Endothelial cell of umbilical vein (primary cell): ENCODE results near the gene COX10. TPM values are rescaled to one million over a fixed set of nuclear protein-coding genes. Genes with fewer than 3 reads are reported as not detected.

Experiments
- BruUV-seq: library from RNA; stranded (reverse); fragments of 400-500 nt; replicated peaks from 2 replicates; lab custom pipeline; 2021; lab: Mats Ljungman, UMichigan
- CTCF ChIA-PET: fragments of 300-600, 350-600 bp; sonication (Branson Sonifier 250); formaldehyde crosslinking; loops from one replicate; lab custom pipeline; 2021; ENCODE audit warnings: antibody characterized with exemption, inconsistent platforms; lab: Charles Lee
- POLR2A ChIA-PET: fragments of 300-600, 350-600 bp; sonication (Branson Sonifier 250); formaldehyde crosslinking; loops from one replicate; lab custom pipeline; 2021; ENCODE audit warnings: antibody characterized with exemption, inconsistent platforms; lab: Charles Lee
- DNase-seq: peaks from one replicate; pipeline ENCODE4 v3.0.0-alpha.2; 2011; ENCODE audit warnings: low read depth, low spot score
- FAIRE-seq: peaks from 2 replicates; lab custom pipeline; 2011; peaks lifted over from hg19 to GRCh38; lab: Jason Lieb, UNC
- H2AFZ ChIP-seq: 2 replicates; pipeline ENCODE4 v1.6.0; 2012; ENCODE audit warnings: low read depth, low read length, control low read depth, inconsistent platforms
- H3K27ac ChIP-seq: 2 replicates; pipeline ENCODE4 v1.5.1; 2011; ENCODE audit warnings: low read depth, mild to moderate bottlenecking, control low read depth, low read length, moderate library complexity; ENCODE audit not compliant: insufficient read depth
- H3K27me3 ChIP-seq, 2 experiments: 2 replicates each; pipeline versions ENCODE4 v1.6.0 to v1.6.1; 2011; ENCODE audit warnings: low read length in 2 of 2, mixed read lengths in 1 of 2; ENCODE audit not compliant: control insufficient read depth in 2 of 2, insufficient read depth in 2 of 2
- H3K36me3 ChIP-seq, 2 experiments: 2 replicates in 1 of 2; 3 replicates in 1 of 2; pipeline ENCODE4 v1.5.1; 2011; ENCODE audit warnings: low read length in 2 of 2, mild to moderate bottlenecking in 1 of 2, moderate library complexity in 1 of 2; ENCODE audit not compliant: control insufficient read depth in 2 of 2, insufficient read depth in 2 of 2; ENCODE audit errors: extremely low read depth in 1 of 2
- H3K4me1 ChIP-seq: 3 replicates; pipeline ENCODE4 v1.5.1; 2011; ENCODE audit warnings: mild to moderate bottlenecking, low read length; ENCODE audit not compliant: control insufficient read depth, insufficient read depth; ENCODE audit errors: extremely low read depth
- H3K4me2 ChIP-seq: 2 replicates; pipeline ENCODE4 v1.6.1; 2011; ENCODE audit warnings: low read length, control low read depth, mixed read lengths; ENCODE audit not compliant: insufficient read depth
- H3K4me3 ChIP-seq, 3 experiments: fragments of 200-600 bp in 1 of 3; sonication (generic), shearing (Covaris generic) in 1 of 3; replicated peaks in 1 of 3; 2 replicates each; pipeline ENCODE4 v1.5.1; 2011 to 2016; ENCODE audit warnings: control low read depth in 3 of 3, low read length in 3 of 3, mild to moderate bottlenecking in 2 of 3, inconsistent platforms in 1 of 3, low read depth in 1 of 3, moderate library complexity in 1 of 3; ENCODE audit not compliant: insufficient read depth in 1 of 3
- H3K79me2 ChIP-seq: 2 replicates; pipeline ENCODE4 v1.6.0; 2012; ENCODE audit warnings: low read length, inconsistent platforms; ENCODE audit not compliant: control insufficient read depth, insufficient read depth
- H3K9ac ChIP-seq: replicated peaks from 2 replicates; pipeline ENCODE3; 2011; ENCODE audit warnings: low read length, control low read depth; ENCODE audit not compliant: insufficient read depth; ENCODE audit errors: extremely low read depth
- H3K9me1 ChIP-seq: replicated peaks from 3 replicates; pipeline ENCODE4 v1.6.0; 2011; ENCODE audit warnings: mild to moderate bottlenecking, low read length; ENCODE audit not compliant: control insufficient read depth, insufficient read depth; ENCODE audit errors: extremely low read depth
- H3K9me3 ChIP-seq: replicated peaks from 2 replicates; pipeline ENCODE4 v1.5.1; 2012; ENCODE audit warnings: low read length, inconsistent platforms; ENCODE audit not compliant: control insufficient read depth, insufficient read depth
- H4K20me1 ChIP-seq: replicated peaks from 2 replicates; pipeline ENCODE3; 2011; ENCODE audit warnings: mild to moderate bottlenecking, low read length; ENCODE audit not compliant: control insufficient read depth, insufficient read depth; ENCODE audit errors: extremely low read depth
- EZH2 ChIP-seq: IDR thresholded peaks from 2 replicates; pipeline ENCODE4 v1.6.1; 2012; ENCODE audit warnings: borderline replicate concordance, low read depth, mild to moderate bottlenecking, moderate library complexity, low read length, inconsistent platforms; ENCODE audit not compliant: severe bottlenecking
- FOS ChIP-seq: IDR thresholded peaks from 2 replicates; pipeline ENCODE4 v1.6.1; 2011; ENCODE audit warnings: mild to moderate bottlenecking, low read length, moderate library complexity, borderline replicate concordance; ENCODE audit not compliant: insufficient read depth
- GATA2 ChIP-seq: IDR thresholded peaks from 2 replicates; pipeline ENCODE4 v1.7.0; 2011; ENCODE audit warnings: low read depth, mild to moderate bottlenecking, moderate library complexity, mixed read lengths, low read length; ENCODE audit not compliant: insufficient read length, insufficient read depth
- JUN ChIP-seq: IDR thresholded peaks from 2 replicates; pipeline ENCODE4 v1.6.1; 2011; ENCODE audit warnings: borderline replicate concordance, low read depth; ENCODE audit not compliant: insufficient read length, insufficient read depth
- MYC ChIP-seq: IDR thresholded peaks from one replicate; pipeline ENCODE4 v1.6.1; 2011; ENCODE audit warnings: mild to moderate bottlenecking, low read depth, low read length
- POLR2A ChIP-seq: IDR thresholded peaks from 2 replicates; pipeline ENCODE4 v1.6.1; 2012; ENCODE audit warnings: low read depth, mild to moderate bottlenecking, control low read depth, low read length
- POLR2AphosphoS5 ChIP-seq: IDR thresholded peaks from 2 replicates; pipeline ENCODE4 v1.6.1; 2012; ENCODE audit warnings: low read depth, mild to moderate bottlenecking, control low read depth, low read length, moderate library complexity; ENCODE audit not compliant: insufficient read depth
- dilution Hi-C: fragments of 300-500 bp; cut with MboI; formaldehyde crosslinking; loops from one replicate; pipeline ENCODE4 v1.15.0; 2019; ENCODE audit warnings: low sequenced_read_pairs; ENCODE audit not compliant: extremely low pct_ligation_motif_present
- intact Hi-C: fragments of 100-400 bp; cut with micrococcal nuclease; formaldehyde crosslinking; loops from one replicate; pipeline ENCODE4 v1.10.0; 2022
- polyA plus RNA-seq, 4 experiments: library from polyadenylated mRNA; depleted of rRNA in 3 of 4; stranded (reverse) in 3 of 4; unstranded in 1 of 4; fragments of >200 nt; gene quantifications; 2 replicates each; pipeline versions ENCODE4 v1.2.1 to v1.2.3, GENCODE V29; 2011 to 2012; ENCODE audit warnings: missing spikeins in 1 of 4
- total RNA-seq: library from RNA; stranded (reverse); gene quantifications from 2 replicates; pipeline ENCODE4 v1.2.3, GENCODE V29; 2021
- TF ChIP-seq, protein P1 (sequence below): IDR thresholded peaks from 2 replicates; pipeline ENCODE4 v1.6.1; 2011; ENCODE audit not compliant: insufficient read depth, insufficient read length
- TF ChIP-seq, protein P2 (sequence below), 2 donors: IDR thresholded peaks; 1 replicate in 1 of 2; 2 replicates in 1 of 2; pipeline ENCODE4 v1.5.1; 2011; ENCODE audit warnings: low read length in 2 of 2, mild to moderate bottlenecking in 2 of 2, moderate library complexity in 2 of 2, control low read depth in 1 of 2, inconsistent platforms in 1 of 2, low read depth in 1 of 2; ENCODE audit not compliant: insufficient read depth in 1 of 2; ENCODE audit errors: extremely low read depth in 1 of 2

COX10 gene
- total and polyA plus RNA-seq, 2 donors (not counting 3 experiments of a cell fraction or from before 2014, with no cell fraction given), result 9.8 to 12.1 TPM

DNA sequence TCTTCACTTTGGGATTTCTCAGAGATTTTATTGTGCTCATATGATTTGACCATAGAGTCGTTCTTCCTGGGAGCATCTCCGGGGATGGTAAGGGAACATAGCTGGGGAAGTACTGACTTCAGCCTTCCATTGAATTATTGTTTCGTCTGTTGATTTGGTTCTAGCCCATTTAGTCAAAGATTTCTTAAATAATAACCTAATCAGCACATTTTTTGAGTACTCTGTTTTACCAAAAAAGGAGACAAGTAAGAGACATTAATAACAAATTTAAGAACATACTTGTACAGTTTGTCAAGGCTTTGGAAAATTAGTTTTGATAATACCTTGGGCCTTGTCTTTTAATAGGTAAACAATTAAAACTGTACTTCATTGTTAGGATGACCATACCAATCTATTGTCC, 89.4 kb downstream of the COX10 start:
- H3K9ac ChIP-seq, result no peak overlapping the region
- no peaks in the 10 kb centered on the region for H4K20me1 ChIP-seq
- FAIRE-seq, result peak; percentile 46

DNA sequence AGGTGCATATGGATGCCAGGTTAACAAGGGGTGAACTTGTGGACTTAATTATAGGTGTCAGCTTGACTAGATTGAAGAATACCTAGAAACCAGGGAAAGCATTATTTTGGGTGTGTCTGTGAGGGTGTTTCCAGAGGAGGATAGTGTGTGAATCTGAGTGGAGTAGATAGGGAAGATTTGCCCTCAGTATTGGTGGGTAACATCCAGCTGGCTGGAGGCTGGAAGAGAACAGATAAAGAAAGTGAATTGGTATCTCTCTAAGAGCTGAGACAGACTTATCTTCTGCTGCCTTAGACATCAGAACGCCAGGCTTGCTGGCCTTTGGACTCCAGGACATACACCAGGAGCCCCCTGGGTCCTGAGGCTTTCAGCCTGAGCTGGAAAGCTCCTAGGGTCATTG, 92.1 kb downstream of the COX10 start:
- dilution Hi-C loops, result no loop called here
- Histone ChIP-seq H3K9me3 (no peaks in the 10 kb centered on the region), H3K4me2 (no peak overlapping the region), H3K4me1 (no peaks in the 10 kb centered on the region), H3K9ac (no peak overlapping the region), H3K79me2 (no peaks in the 10 kb centered on the region), H3K4me3 (no peak overlapping the region), H3K9me1 (no peaks in the 10 kb centered on the region), H3K27ac (no peak overlapping the region), H3K27me3 (no peaks in the 10 kb centered on the region), H3K36me3 (no peaks in the 10 kb centered on the region), H4K20me1 (no peaks in the 10 kb centered on the region), H2AFZ (no peak overlapping the region)
- CTCF ChIA-PET, result no interaction called here
- POLR2A ChIA-PET, result no interaction called here
- FAIRE-seq, result no peak
- no peak for DNase-seq
- no peak for TF ChIP-seq POLR2AphosphoS5
- no peak for TF ChIP-seq MYC
- no peak for TF ChIP-seq GATA2
- TF ChIP-seq POLR2A, result no peak
- TF ChIP-seq, protein P1, sequence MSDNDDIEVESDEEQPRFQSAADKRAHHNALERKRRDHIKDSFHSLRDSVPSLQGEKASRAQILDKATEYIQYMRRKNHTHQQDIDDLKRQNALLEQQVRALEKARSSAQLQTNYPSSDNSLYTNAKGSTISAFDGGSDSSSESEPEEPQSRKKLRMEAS, result no peak
- TF ChIP-seq FOS, result no peak
- TF ChIP-seq EZH2, result no peak
- TF ChIP-seq, protein P2, sequence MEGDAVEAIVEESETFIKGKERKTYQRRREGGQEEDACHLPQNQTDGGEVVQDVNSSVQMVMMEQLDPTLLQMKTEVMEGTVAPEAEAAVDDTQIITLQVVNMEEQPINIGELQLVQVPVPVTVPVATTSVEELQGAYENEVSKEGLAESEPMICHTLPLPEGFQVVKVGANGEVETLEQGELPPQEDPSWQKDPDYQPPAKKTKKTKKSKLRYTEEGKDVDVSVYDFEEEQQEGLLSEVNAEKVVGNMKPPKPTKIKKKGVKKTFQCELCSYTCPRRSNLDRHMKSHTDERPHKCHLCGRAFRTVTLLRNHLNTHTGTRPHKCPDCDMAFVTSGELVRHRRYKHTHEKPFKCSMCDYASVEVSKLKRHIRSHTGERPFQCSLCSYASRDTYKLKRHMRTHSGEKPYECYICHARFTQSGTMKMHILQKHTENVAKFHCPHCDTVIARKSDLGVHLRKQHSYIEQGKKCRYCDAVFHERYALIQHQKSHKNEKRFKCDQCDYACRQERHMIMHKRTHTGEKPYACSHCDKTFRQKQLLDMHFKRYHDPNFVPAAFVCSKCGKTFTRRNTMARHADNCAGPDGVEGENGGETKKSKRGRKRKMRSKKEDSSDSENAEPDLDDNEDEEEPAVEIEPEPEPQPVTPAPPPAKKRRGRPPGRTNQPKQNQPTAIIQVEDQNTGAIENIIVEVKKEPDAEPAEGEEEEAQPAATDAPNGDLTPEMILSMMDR (IDR thresholded peaks at IDR 0.05; ENCODE audit: extremely low read depth in 1 of 2, insufficient read depth in 1 of 2, low read depth in 1 of 2, low read length in 2 of 2), result no peak
- no peak for TF ChIP-seq JUN
- BruUV-seq, result no TSS peak
- intact Hi-C loops, result no loop called here

More for the DNA sequence above, 89.4 kb downstream of the COX10 start:
- no peak for TF ChIP-seq JUN
- TF ChIP-seq, protein P1, result no peak
- dilution Hi-C loops, result no loop called here
- H3K4me1 ChIP-seq, result no peaks in the 10 kb centered on the region
- H3K79me2 ChIP-seq, result no peaks in the 10 kb centered on the region
- H3K4me3 ChIP-seq, result no peak overlapping the region
- no peak for DNase-seq
- ChIA-PET CTCF (no interaction called here), POLR2A (no interaction called here)
- intact Hi-C loops, result no loop called here
- H3K9me1 ChIP-seq, result no peaks in the 10 kb centered on the region
- no peaks in the 10 kb centered on the region for H3K27me3 ChIP-seq
- no peak overlapping the region for H3K4me2 ChIP-seq
- no TSS peak for BruUV-seq
- H3K9me3 ChIP-seq, result no peaks in the 10 kb centered on the region
- no peak overlapping the region for H3K27ac ChIP-seq
- no peaks in the 10 kb centered on the region for H3K36me3 ChIP-seq
- H2AFZ ChIP-seq, result no peak overlapping the region
